D721Med (cell line): Measurements from ENCODE around the gene NDRG2.

Experiments
- DNase-seq: peaks from one replicate; pipeline ENCODE4 v3.0.0; 2011; ENCODE audit warnings: low spot score; ENCODE audit not compliant: insufficient read length
- FAIRE-seq: peaks from 2 replicates; lab custom pipeline; 2011; peaks lifted over from hg19 to GRCh38; lab: Jason Lieb, UNC
- CTCF ChIP-seq: IDR thresholded peaks from 2 replicates; pipeline ENCODE4 v1.5.1; 2012; ENCODE audit warnings: mild to moderate bottlenecking, control low read depth; ENCODE audit not compliant: insufficient read depth; ENCODE audit errors: missing control alignments

Gene NDRG2

GRCh38 chr14:21023174-21023573 lies 1.7 kb downstream of the NDRG2 start:
- no peak for DNase-seq
- FAIRE-seq: no peak
- no peak for TF ChIP-seq CTCF

GRCh38 chr14:21022686-21023085 lies 2.2 kb downstream of the NDRG2 start:
- FAIRE-seq: no peak
- DNase-seq: no peak
- TF ChIP-seq CTCF: no peak

GRCh38 chr14:21020977-21021545 lies 3.8 kb downstream of the NDRG2 start:
- no peak for TF ChIP-seq CTCF
- DNase-seq: no peak
- FAIRE-seq: no peak

DNA sequence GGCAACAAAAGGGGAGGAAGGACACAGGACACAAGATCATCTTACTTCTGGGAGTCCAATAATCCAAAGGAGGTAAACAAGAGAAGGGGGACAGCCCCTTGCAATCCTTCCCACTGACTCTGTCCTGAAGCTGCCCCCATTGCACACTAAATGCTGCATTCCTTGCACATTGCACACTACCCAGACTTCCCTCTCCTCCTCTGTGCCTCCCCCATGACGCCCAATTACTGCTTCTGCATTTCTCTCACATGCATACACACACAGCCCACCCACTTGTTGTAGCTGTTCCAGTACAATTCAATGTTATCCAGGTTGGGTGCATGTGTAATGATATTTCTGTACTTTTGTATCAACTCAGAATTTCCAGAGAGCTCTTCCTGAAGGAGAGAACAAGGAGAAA lies 5.5 kb downstream of the NDRG2 start:
- no peak for TF ChIP-seq CTCF
- FAIRE-seq: no peak
- no peak for DNase-seq

DNA sequence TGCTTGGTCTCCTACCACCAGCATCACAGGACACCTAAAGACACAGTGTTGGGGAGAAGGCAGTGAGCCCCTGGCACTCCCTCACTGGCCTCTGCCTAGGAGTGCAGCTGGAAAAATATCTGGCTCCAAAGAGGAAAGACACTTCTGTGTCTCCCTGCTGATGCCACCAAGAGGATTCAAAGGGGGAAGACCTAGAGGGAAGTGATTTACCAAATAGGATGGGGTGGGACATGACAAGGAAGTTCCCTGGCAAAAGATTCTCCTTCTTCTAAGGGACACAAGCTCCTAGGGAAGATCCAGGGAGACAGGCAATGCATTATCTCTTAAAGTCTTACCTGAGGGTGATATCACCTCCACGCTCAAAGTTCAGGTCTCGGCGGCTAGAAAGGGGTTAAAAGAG lies 6.1 kb downstream of the NDRG2 start:
- FAIRE-seq: no peak
- no peak for TF ChIP-seq CTCF
- DNase-seq: no peak

DNA sequence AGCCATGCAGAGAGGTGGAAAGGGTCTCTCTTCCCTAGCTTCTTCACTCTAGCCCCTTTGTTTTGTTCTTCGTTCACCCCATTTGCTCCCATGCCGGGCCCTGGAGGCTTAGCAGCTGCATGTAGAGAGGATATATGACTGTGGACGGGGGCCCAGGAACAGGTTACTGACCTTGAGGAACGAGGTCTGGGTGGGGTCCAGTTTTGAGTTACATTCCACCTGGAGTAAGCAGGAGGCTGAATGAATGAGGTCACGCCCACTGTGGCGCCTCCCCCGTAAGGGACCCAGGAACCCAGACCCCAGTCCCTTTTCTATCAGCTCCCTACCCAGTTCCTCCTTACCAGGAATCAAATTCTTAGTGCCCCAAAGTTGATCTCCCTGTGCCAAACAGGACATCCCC lies 6.6 kb downstream of the NDRG2 start:
- FAIRE-seq: no peak
- no peak for TF ChIP-seq CTCF
- DNase-seq: no peak

GRCh38 chr14:21017528-21018245 lies 7.2 kb downstream of the NDRG2 start:
- no peak for DNase-seq
- TF ChIP-seq CTCF: no peak
- FAIRE-seq: no peak
